Adrenal gland (tissue), 5 donors: ENCODE data around the gene WNT3A.

ENCODE experiments used
- POLR2A ChIP-seq, 2 donors: fragments of 450-650 bp; IDR thresholded peaks; one replicate each; pipeline ENCODE4 v1.6.1; 2017; ENCODE audit warnings: antibody characterized with exemption in 2 of 2, mild to moderate bottlenecking in 2 of 2, moderate library complexity in 1 of 2
- TF ChIP-seq, protein P1 (sequence below), 6 experiments: fragments of 450-650 bp in 4 of 6; fragments of 200-600 bp in 2 of 6; sonication (generic) in 1 of 6; IDR thresholded peaks; 1 replicate in 5 of 6; 2 replicates in 1 of 6; pipeline versions ENCODE4 v1.5.1 to v1.8.0; 2016 to 2021; ENCODE audit warnings: antibody characterized with exemption in 6 of 6, mild to moderate bottlenecking in 2 of 6, moderate library complexity in 1 of 6
- donor health status: DM: no; HTN: no; CAD: no.

DNA sequence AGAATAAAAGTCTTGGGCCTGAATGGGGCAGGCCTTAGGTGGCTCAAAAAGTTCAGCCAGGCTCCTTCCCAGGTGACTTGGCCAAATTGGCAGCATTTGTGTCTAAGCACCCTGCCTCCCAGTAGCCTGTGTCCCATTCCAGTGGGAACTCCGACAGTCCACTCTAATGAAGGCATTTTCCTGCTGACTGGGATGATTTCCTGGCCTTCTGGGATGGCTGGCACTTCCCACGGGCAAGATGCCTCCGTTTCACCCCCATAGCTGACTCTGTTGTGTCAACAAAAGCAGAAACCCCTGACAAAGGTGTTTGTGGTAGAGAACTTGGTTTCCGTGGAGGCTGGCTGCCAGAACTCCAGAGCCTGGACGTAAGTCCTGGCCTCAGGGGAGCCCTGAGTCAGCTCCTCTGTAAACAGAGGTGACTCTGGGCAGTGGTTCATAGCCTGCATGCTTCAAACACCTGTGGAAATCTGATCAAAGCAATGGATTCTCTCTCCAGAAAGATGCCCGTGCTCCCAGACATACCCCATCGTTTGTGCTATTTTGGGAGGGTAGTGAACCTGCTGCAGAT lies 36.6 kb downstream of the WNT3A start:
- TF ChIP-seq, protein P1, sequence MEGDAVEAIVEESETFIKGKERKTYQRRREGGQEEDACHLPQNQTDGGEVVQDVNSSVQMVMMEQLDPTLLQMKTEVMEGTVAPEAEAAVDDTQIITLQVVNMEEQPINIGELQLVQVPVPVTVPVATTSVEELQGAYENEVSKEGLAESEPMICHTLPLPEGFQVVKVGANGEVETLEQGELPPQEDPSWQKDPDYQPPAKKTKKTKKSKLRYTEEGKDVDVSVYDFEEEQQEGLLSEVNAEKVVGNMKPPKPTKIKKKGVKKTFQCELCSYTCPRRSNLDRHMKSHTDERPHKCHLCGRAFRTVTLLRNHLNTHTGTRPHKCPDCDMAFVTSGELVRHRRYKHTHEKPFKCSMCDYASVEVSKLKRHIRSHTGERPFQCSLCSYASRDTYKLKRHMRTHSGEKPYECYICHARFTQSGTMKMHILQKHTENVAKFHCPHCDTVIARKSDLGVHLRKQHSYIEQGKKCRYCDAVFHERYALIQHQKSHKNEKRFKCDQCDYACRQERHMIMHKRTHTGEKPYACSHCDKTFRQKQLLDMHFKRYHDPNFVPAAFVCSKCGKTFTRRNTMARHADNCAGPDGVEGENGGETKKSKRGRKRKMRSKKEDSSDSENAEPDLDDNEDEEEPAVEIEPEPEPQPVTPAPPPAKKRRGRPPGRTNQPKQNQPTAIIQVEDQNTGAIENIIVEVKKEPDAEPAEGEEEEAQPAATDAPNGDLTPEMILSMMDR (IDR thresholded peaks at IDR 0.05), result no peak
- no peak for TF ChIP-seq POLR2A (IDR thresholded peaks at IDR 0.05)
